Prostate gland (tissue), 2 donors: Measurements from ENCODE around the gene TMEM253.

ENCODE experiments used
- CTCF ChIP-seq, 4 experiments: fragments of 200-600 bp in 2 of 4; fragments of 450-650 bp in 2 of 4; sonication (generic) in 2 of 4; IDR thresholded peaks; 1 replicate in 3 of 4; 2 replicates in 1 of 4; pipeline ENCODE4 v1.5.1; 2016 to 2019; ENCODE audit warnings: antibody characterized with exemption in 4 of 4, mild to moderate bottlenecking in 2 of 4, moderate library complexity in 2 of 4
- POLR2A ChIP-seq: fragments of 450-650 bp; IDR thresholded peaks from one replicate; pipeline ENCODE4 v1.6.1; 2016; ENCODE audit warnings: antibody characterized with exemption, mild to moderate bottlenecking

DNA sequence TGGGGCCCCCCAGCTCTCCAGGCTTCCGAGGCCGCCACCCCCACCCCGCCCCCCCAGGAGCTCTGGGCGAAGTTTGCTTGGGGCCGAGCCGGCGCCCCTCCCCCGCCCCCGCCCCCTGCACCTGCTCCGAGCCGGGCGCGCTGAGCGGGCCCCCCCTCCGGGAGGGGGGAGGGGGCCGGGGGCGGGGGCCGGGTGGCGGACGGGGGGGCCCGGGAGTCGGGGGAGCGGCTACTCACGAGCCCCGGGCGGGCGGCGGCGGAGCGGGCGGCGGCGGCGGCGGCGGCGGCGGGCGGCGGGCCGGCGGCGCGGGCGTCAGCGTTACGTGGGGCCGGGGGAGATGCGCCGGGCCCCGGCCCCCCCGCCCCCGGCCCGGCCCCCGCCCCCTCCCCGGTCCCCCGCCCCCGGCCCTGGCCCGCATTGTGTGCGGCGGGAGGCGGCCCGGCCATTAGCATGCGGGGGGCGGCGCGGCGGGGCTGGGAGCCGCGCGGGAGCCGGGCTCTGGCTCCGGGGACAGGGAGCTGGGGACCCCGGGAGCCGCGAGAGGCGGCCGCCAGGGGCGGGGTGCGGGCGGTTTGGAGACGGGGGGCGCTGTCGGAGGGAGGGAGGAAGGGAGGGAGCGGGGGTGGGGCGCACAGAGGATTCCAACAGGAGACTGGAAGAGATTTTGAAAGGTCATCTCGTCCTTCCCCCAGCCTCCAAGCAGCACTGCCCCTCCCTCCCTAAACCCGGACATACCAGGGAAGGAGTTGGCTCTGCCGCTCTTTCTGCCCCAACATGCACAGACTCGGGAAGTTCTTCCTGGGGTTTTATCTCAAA is 2.6 kb upstream of the TMEM253 start, which contains the start of gene ZNF219:
- TF ChIP-seq CTCF (IDR thresholded peaks at IDR 0.05) = peak in 1 of 4 experiments; percentile 3
- TF ChIP-seq POLR2A = peak; percentile 50
